HG02678 (cell line): ENCODE data around the gene APOBEC3H.

ENCODE experiments used
- ATAC-seq: cut with Tn5 transposase; IDR thresholded peaks from one replicate; pipeline ENCODE4 v1.9.1; 2021; ENCODE audit warnings: mild to moderate bottlenecking, moderate library complexity; ENCODE audit not compliant: unreplicated experiment

The APOBEC3H gene

DNA sequence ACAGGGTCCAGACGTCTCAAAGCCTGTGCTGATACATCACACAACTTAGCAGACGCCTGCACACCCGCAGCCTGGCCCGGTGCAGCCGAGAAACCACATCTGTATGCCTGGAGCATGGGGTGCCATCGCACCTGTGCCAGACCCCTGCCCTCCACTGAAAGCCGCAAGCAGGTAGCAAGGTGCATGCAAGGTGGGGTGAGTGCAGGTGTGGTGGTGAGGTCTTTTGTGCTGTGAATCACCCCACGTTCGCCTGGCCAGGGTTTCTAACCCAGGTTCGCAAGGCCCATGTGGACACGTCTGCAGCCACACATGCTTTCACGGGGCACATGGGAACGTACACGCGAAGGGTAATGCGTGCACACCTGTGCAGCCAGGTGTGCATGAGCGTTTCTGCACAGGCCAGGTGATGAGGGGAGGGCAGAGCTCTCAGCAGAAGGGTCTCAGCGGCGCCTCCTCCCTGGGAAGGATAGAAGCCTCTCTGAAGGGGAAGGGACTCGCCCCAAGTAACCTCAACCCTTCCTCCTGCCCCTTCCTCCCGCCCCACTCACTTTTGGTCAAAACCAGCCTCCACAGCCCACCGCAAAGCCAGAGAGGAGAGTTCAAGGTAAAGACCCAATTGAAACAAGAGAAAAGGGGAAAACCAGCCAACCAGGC is 36.0 kb downstream of the APOBEC3H start:
- ATAC-seq, result no peak

DNA sequence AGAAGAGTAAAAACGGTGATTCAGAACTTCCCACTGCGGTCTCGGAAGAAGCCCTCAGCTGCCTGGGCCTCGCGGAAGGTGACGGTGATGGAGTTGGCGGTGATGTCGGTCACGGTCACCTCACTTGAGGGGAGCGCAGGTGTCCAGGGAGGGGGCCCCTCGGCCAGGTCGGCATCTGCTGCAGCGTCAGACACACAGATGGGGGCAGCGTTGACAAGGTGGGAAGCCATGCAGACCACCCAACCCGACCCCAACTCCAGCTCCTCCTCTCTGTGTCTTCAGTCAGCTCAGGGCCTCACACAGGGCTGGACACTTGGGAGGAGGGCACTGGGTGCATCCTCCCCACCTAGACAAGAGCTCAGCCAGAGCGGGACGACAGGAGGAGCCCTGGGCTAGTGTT is 36.8 kb downstream of the APOBEC3H start:
- no peak for ATAC-seq

GRCh38 chr22:39134366-39135091 is 37.5 kb downstream of the APOBEC3H start:
- no peak for ATAC-seq

DNA sequence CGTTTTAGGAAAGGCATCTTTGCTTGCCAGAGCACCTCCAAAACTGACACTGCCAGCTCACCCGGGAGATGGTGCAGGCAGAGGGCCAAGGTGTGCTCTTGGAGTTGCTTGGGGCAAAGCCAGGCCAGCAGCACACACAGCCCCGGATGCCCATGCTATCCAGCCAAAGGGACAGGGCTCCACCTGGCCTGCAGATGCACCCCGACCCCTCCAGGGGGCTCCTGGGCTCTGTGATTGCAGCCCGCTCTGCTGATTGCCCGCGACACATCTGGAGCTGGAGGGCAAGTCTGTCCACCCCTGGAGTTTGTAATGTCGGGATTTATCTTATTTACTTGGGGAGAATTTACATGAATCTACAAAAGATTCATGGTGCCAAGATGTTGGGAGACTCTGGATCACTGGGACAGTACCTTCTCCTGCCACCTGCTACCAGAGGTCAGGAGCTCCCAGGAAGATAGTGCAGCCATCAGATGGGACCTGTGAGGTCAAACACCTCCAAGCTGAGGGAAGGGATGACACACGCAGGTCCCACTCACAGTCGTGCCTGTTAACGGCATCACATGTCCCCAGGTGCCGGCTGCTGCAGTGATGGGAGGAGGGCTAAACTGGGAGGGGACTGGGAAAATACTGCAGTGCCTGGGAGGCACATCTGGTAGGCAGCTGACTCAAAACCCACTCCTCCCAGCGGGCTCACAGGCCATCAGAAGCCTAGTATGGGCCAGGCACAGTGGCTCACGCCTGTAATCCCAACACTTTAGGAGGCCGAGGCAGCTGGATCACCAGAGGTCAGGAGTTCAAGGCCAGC is 38.2 kb downstream of the APOBEC3H start:
- ATAC-seq, result no peak

DNA sequence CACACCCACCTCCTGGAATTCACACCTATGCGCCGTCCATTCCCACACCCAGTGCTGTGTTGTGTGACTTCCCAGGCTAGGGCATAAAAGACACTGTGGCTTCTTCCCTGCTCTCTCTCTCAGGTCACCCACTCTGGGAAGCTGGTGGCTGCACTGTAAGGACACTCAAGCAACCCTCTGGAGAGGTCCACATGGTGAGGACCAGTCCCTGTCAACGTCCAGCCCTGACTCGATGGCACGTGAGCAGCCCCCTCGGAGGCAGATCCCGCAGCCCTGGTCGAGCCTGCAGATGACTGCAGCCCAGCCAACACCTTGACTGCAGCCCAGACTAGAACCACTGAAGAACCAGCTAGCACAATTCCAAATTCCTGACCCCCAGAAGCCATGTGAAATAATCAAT is 39.3 kb downstream of the APOBEC3H start:
- ATAC-seq, result no peak

DNA sequence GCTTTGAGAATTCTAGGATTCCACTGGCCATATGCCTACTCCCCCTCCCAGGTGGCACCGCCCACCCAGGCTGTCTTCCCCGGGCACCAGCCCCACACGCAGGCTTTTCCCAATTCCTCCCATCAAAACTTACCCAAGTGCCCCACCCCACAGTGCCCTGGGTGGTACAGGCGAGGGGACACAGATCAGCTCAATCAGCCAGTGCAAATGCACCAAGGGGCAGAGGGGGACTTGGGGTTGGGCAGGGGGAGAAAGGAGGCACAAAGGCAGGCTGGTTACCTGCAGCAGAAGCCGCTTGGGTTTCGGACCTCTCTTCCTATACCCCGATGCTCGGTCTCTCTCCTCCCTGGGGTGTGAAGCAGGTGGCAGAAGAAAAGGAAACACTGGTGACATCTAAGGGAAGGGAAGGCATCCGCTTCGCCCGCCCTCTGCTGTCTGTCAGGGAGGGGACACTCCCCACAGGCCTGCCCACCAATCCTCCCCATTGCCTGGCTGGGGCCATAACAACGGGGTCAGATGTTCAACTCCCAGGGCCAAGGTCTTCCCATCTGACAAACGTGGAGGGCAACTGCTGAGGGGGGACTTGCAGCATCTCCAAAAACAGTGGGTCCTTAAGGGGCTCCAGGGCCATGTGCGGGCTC is 41.4 kb downstream of the APOBEC3H start:
- ATAC-seq, result no peak

DNA sequence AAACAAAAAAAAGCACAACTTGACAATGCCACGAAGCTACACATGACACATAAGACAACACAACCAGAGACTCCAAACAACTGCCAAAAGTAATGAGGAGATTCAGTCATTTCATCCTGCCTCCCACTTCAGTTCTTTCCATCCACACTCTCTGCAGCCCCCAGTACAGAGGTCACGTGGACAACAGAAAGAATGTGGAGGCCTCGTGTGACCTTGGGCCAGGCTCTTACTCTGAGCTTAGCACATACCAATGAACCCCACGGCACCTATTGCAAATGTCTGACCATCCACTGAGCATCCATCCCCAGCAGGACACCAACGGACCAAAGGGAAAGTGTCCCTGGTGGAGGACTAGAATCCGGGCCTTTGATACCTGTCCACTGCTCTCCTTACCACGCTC is 42.9 kb downstream of the APOBEC3H start:
- ATAC-seq, result no peak

DNA sequence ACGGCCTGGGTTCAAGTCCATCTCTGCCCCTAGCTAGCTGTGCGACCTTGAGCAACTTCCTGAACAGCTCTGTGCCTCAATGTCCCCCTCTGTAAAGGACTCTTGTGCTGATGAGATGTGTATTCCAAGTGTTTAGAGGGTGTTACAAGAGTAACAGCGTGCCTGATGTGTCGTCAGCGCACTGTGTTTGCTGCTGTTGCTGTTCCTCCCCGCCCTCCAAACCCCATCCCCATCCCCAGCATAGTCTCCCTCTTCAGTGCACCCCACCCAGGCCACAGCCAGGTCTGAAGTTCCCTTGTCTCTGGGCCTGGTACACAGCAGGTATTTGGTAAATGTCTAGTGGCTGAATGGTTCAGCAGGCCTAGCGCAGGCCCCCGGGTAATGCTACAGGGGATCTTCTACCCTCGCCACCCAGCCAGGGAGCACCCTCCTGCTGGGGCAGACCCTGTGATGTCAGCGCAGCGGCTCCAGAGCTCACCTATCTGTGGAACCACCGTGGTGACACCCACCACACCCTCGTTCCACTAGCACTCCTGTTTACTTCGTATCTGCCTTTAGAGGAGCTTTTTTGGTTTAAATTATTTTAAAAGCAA is 45.1 kb downstream of the APOBEC3H start:
- ATAC-seq, result no peak

- peak; percentile 36 for ATAC-seq
Observed at GRCh38 chr22:39144101-39144767, 47.2 kb downstream of the APOBEC3H start.

DNA sequence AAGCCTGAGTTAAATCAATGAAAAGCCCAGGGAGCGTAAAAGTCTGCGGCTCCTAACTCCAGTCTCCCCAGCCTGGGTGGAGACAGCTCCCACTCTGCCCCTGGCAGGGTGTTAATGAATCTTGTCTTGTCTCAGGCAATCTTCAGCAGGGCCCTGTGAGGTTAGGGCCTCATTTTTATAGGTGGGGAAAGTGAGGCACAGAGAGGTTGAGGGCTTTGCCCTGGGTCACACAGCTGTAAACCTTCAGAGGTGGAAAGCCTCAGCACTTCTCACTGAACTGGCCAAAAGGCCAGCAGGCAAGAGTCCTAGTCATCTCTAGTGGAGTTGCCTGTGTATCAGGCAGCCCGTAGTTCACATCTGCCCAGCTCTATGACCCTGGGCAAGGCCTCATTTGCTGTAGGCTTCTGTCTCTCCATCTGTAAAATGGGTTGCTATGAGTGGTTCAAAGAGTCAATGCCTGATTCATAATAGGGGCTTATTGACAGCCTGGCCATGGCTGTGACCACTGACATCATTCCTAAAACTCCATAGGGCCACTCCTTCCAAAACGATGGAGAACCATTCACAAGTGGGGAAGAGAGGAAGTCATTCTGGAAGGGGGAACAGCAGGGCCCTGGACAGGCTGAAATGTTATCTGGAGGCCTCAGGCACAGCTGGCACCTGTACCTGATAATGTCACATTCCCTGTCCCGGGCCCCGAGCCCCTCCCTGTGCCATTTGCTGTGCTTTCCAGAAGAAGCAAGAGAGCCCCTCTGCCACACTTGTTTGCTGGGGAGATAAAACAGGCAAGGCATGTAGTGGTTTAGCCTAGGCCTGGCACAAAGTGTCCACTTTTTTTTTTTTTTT is 49.4 kb downstream of the APOBEC3H start:
- no peak for ATAC-seq

GRCh38 chr22:39147335-39148025 is 50.4 kb downstream of the APOBEC3H start:
- ATAC-seq, result no peak

DNA sequence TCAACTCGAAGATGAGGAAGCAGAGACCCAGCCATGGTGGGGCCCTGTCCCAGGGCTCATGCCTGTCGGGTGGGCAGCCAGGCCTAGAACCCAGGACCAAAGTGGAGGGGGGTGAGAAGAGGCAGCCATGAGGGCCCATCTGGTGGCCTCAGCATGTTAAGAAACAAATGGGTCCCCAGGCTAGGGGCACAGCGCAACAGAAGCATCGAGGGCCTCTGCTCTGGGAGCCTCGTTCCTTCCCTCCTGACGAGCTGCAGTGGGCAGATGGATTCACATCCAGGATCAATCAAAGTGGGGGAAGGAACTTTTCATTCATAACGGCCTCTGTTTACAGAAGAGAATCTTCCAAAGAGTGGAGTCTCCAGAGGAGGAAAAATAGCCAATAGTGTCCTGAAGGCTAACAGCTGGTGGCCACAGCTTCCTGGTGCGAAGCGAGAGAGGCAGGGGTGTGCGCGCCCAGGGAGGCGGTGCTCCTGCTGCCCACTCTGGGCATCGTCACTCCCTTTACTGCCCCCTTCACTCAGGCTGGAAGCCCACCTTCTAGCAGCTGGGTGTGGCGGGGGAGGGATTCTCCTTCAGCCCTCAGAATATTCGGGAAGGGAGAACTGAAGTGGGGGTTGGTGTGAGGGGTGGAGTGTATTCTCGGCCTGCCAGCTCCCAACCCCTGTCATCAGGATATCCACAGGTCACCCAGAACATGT is 51.1 kb downstream of the APOBEC3H start:
- ATAC-seq, result no peak

DNA sequence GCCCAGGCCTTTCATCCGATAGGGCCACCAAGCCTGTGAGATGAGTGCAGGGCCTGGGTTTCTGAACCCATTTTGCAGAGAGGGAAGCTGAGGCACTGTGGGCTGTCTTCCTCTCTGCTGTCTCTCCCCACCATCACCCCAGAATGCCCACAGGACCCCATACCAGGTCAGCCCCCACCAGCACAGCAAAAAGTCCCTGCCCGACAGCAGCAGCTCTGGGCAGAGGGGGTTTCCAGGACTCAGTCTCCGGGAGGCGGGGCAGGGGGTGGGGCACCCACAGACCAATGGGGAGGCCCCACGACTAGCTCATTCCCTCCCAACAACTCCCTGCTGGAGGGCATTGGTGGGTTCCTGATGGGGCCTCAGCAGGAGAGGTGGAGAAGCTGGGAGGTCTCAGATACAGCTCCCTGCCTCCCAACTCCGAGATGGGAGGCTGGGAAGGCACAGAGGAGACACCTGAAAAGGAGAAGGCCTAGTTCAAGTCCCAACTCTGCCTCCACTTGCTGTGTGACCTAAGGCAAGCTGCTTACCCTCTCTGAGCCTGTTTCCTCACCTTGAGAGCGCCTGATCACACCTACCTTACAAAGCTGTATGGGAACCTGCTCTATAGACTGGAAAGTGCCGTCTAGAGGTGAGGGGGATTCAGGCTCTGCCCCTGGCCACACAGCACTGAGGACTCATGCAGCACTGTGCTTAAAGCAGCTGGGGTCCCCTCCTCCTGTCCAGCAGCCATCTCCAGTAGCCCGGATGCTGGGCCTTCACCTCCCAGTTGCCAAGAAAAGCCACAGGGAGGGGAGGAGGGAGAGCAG is 51.9 kb downstream of the APOBEC3H start:
- no peak for ATAC-seq

- no peak for ATAC-seq
Observed at GRCh38 chr22:39149915-39150847, 53.1 kb downstream of the APOBEC3H start.

DNA sequence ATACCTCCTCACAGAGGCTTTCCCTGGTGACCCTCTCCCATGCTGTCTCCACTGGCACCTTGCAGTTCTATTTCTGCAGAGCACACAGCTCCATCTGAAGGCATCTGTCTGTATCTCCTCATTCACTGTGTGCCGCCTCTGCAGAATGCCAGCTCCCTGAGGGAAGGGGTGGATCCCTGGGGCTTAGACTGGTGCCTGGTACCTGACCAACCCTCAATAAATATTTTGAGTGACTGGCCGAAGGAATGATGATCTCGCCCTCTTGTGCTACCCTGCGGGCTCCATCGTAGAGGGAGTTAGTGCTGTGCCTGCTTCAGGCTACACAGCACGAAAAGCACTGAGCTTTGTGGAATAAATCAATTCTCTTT is 53.8 kb downstream of the APOBEC3H start:
- no peak for ATAC-seq

DNA sequence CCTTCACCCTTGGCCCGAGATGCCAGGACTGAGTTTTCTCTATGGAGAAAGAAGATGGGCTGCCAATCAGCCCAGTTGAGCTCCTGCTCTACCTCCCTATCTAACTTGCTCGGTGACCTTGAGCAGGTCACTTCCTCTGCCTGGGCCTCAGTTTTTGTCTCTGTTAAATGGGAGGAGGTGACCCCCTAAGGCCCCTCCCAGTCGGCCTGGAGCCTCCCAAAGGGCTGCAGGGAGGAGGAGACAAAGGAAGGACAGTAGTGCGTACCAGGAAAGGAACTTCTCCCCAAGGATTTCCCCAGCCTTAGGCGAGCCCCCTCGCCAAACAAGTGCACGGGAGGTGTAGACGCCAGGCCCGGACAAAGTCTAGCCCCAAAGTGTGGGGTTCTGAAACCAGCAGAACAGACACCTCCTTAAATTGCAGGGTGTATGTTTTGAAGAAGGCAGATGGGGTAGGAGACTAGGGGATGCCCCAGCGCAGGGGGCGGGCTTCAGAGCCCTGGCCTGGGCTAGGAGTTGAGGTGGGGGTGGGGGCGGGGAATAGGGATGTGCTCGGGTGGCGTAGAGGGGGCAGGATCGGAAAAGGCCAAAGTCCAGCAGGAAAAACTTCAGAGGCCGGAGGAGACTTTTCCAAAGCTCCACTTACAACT is 54.4 kb downstream of the APOBEC3H start:
- no peak for ATAC-seq
